ENCODE measurements around the gene RAB40B. TPM values are rescaled to one million over a fixed set of nuclear protein-coding genes. Genes with fewer than 3 reads are reported as not detected.
A peak's percentile ranks its signal among the peaks of the same experiment; 100 is the strongest.

The RAB40B gene
- total and polyA plus RNA-seq, 2 of the 13 experiments (the other 11 are each of a cell fraction or from before 2014, with no cell fraction given) = 6.2 to 6.5 TPM

DNA sequence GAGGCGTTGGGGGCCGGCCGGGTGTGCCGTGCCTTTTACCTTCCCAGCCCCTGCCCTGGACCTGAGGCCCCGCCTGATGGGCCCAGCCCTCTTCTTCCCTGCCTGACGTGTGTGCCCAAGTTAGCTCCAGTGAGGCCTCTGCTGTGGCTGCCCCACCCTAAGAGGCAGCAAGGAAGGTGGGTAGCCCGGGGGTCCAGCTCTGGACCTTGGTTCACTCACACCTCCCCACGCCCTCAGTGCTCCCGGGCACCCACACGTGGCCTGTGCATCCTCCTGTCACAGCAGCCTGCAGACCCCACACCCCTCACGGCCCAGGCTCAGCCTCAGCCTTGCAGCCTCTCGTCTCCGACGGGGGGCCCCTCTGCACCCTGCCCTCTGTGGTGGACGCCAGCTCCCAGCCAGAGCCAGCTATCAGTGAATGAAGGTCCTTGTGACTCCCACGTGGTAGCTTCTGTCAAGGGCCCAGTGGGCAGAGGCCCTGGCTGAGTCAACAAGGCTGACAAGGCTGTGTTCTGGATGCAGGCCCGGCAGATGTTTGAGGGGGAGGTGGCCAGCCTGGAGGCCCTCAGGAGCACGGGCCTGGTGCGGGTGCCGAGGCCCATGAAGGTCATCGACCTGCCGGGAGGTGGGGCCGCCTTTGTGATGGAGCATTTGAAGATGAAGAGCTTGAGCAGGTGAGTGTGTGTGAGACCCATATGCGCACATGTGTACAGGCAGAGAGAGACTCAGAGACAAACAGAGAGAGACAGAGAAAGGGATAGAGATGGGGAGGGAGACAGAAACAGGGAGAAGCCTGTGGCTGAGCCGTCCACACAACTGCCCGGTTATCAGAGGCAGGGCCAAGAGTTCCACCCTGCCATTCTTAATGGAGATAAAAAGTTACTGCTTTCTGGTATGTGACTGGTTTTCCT lies 39.7 kb upstream of the RAB40B start (continued):
- TF ChIP-seq, protein P1, sequence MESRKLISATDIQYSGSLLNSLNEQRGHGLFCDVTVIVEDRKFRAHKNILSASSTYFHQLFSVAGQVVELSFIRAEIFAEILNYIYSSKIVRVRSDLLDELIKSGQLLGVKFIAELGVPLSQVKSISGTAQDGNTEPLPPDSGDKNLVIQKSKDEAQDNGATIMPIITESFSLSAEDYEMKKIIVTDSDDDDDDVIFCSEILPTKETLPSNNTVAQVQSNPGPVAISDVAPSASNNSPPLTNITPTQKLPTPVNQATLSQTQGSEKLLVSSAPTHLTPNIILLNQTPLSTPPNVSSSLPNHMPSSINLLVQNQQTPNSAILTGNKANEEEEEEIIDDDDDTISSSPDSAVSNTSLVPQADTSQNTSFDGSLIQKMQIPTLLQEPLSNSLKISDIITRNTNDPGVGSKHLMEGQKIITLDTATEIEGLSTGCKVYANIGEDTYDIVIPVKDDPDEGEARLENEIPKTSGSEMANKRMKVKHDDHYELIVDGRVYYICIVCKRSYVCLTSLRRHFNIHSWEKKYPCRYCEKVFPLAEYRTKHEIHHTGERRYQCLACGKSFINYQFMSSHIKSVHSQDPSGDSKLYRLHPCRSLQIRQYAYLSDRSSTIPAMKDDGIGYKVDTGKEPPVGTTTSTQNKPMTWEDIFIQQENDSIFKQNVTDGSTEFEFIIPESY (CRISPR knock-in tag; IDR thresholded peaks at IDR 0.05) = peak; percentile 93
- TF ChIP-seq, protein P2, sequence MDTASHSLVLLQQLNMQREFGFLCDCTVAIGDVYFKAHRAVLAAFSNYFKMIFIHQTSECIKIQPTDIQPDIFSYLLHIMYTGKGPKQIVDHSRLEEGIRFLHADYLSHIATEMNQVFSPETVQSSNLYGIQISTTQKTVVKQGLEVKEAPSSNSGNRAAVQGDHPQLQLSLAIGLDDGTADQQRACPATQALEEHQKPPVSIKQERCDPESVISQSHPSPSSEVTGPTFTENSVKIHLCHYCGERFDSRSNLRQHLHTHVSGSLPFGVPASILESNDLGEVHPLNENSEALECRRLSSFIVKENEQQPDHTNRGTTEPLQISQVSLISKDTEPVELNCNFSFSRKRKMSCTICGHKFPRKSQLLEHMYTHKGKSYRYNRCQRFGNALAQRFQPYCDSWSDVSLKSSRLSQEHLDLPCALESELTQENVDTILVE (CRISPR knock-in tag; IDR thresholded peaks at IDR 0.05) = peak; percentile 98
- TF ChIP-seq ZNF615 (CRISPR knock-in tag; IDR thresholded peaks at IDR 0.05; ENCODE audit: borderline replicate concordance) (no peak), MATR3 (CRISPR knock-in tag; IDR thresholded peaks at IDR 0.05) (no peak), JUN (CRISPR knock-in tag; IDR thresholded peaks at IDR 0.05) (peak; percentile 94), ZNF546 (CRISPR knock-in tag; conservative IDR thresholded peaks at IDR 0.05) (peak; percentile 100), ZKSCAN1 (IDR thresholded peaks at IDR 0.05; ENCODE audit: low read length) (no peak), CEBPG (CRISPR knock-in tag; IDR thresholded peaks at IDR 0.05) (peak; percentile 71), KDM5A (IDR thresholded peaks at IDR 0.05; ENCODE audit: borderline replicate concordance, low read length) (peak; percentile 44; the same call in 1 of the 2 replicates), STAT5B (CRISPR knock-in tag; IDR thresholded peaks at IDR 0.05) (peak; percentile 88; the same call in 1 of the 2 replicates), ZNF510 (CRISPR knock-in tag; IDR thresholded peaks at IDR 0.05; ENCODE audit: low read depth) (peak; percentile 100), ZNF883 (CRISPR knock-in tag; IDR thresholded peaks at IDR 0.05; ENCODE audit: not compliant biosample characterization) (peak; percentile 100), FOXK2 (IDR thresholded peaks at IDR 0.05) (peak; percentile 74; the same call in 1 of the 2 replicates), FOXA3 (CRISPR knock-in tag; IDR thresholded peaks at IDR 0.05) (peak; percentile 100), MXD4 (CRISPR knock-in tag; IDR thresholded peaks at IDR 0.05) (peak; percentile 100)
- TF ChIP-seq, protein P3, sequence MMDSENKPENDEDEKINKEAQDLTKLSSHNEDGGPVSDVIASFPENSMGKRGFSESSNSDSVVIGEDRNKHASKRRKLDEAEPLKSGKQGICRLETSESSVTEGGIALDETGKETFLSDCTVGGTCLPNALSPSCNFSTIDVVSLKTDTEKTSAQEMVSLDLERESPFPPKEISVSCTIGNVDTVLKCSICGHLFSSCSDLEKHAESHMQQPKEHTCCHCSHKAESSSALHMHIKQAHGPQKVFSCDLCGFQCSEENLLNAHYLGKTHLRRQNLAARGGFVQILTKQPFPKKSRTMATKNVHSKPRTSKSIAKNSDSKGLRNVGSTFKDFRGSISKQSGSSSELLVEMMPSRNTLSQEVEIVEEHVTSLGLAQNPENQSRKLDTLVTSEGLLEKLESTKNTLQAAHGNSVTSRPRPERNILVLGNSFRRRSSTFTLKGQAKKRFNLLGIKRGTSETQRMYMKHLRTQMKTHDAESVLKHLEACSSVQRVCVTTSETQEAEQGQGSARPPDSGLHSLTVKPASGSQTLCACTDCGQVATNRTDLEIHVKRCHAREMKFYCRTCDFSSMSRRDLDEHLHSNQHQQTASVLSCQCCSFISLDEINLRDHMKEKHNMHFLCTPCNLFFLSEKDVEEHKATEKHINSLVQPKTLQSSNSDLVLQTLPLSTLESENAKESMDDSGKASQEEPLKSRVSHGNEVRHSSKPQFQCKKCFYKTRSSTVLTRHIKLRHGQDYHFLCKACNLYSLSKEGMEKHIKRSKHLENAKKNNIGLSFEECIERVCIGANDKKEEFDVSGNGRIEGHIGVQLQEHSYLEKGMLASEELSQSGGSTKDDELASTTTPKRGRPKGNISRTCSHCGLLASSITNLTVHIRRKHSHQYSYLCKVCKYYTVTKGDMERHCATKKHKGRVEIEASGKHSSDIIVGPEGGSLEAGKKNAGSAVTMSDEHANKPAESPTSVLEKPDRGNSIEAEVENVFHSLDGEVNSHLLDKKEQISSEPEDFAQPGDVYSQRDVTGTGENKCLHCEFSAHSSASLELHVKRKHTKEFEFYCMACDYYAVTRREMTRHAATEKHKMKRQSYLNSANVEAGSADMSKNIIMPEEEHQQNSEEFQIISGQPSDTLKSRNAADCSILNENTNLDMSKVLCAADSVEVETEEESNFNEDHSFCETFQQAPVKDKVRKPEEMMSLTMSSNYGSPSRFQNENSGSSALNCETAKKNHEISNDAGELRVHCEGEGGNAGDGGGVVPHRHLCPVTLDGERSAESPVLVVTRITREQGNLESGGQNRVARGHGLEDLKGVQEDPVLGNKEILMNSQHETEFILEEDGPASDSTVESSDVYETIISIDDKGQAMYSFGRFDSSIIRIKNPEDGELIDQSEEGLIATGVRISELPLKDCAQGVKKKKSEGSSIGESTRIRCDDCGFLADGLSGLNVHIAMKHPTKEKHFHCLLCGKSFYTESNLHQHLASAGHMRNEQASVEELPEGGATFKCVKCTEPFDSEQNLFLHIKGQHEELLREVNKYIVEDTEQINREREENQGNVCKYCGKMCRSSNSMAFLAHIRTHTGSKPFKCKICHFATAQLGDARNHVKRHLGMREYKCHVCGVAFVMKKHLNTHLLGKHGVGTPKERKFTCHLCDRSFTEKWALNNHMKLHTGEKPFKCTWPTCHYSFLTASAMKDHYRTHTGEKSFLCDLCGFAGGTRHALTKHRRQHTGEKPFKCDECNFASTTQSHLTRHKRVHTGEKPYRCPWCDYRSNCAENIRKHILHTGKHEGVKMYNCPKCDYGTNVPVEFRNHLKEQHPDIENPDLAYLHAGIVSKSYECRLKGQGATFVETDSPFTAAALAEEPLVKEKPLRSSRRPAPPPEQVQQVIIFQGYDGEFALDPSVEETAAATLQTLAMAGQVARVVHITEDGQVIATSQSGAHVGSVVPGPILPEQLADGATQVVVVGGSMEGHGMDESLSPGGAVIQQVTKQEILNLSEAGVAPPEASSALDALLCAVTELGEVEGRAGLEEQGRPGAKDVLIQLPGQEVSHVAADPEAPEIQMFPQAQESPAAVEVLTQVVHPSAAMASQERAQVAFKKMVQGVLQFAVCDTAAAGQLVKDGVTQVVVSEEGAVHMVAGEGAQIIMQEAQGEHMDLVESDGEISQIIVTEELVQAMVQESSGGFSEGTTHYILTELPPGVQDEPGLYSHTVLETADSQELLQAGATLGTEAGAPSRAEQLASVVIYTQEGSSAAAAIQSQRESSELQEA (CRISPR knock-in tag; IDR thresholded peaks at IDR 0.05; ENCODE audit: not compliant biosample characterization) = peak; percentile 98
